WTC11 (cell line): ENCODE results near the gene DESI2. TPM values are rescaled to one million over a fixed set of nuclear protein-coding genes. Genes with fewer than 3 reads are reported as not detected.

Experiments
- ATAC-seq: fragments of 200-7000 bp; cut with Tn5 transposase; 2 replicates; pipeline ENCODE4 v1.10.0; 2021; ENCODE audit warnings: mild to moderate bottlenecking, moderate library complexity
- CTCF ChIA-PET: fragments of 300-600 bp; sonication (Branson Sonifier 250); formaldehyde crosslinking; loops from one replicate; lab custom pipeline; 2021; ENCODE audit warnings: antibody characterized with exemption; lab: Charles Lee
- POLR2A ChIA-PET: fragments of 350-600 bp; sonication (Branson Sonifier 250); formaldehyde crosslinking; loops from one replicate; lab custom pipeline; 2021; ENCODE audit warnings: antibody characterized with exemption; lab: Charles Lee
- DNase-seq: peaks from one replicate; pipeline ENCODE4 v3.0.0; 2021; ENCODE audit warnings: low spot score
- H3K27ac Mint-ChIP-seq: 2 replicates; pipeline ENCODE4 v1.8.0; 2021; ENCODE audit warnings: mixed read lengths
- H3K27me3 Mint-ChIP-seq: 2 replicates; pipeline ENCODE4 v1.8.0; 2021; ENCODE audit warnings: low read depth, mild to moderate bottlenecking, moderate library complexity, mixed read lengths
- H3K36me3 Mint-ChIP-seq: 2 replicates; pipeline ENCODE4 v1.8.0; 2021; ENCODE audit warnings: mixed read lengths
- H3K4me1 Mint-ChIP-seq: 2 replicates; pipeline ENCODE4 v1.8.0; 2022; ENCODE audit warnings: mixed read lengths
- H3K4me3 Mint-ChIP-seq: 2 replicates; pipeline ENCODE4 v1.8.0; 2021; ENCODE audit warnings: mild to moderate bottlenecking, moderate library complexity, mixed read lengths
- H3K9me3 Mint-ChIP-seq: 2 replicates; pipeline ENCODE4 v1.8.0; 2021; ENCODE audit warnings: mixed read lengths
- AR ChIP-seq: fragments of 250-450 bp; sonication (Bioruptor Pico); IDR thresholded peaks from 2 replicates; pipeline ENCODE4 v1.9.0; 2021; ENCODE audit warnings: mild to moderate bottlenecking
- CREB1 ChIP-seq: sonication (generic); formaldehyde crosslinking; IDR thresholded peaks from 2 replicates; pipeline ENCODE4 v1.8.0; 2023; ENCODE audit warnings: mild to moderate bottlenecking, missing genetic modification reagents
- E2F5 ChIP-seq: sonication (generic); formaldehyde crosslinking; IDR thresholded peaks from 2 replicates; pipeline ENCODE4 v1.8.1; 2022; ENCODE audit warnings: mild to moderate bottlenecking, moderate library complexity, missing genetic modification reagents
- ESRRA ChIP-seq: sonication (generic); formaldehyde crosslinking; IDR thresholded peaks from 2 replicates; pipeline ENCODE4 v1.8.1; 2022; ENCODE audit warnings: mild to moderate bottlenecking, missing genetic modification reagents, borderline replicate concordance
- HMGA2 ChIP-seq: fragments of 250-450 bp; sonication (Bioruptor Pico); IDR thresholded peaks from 2 replicates; pipeline ENCODE4 v1.4.0; 2021; ENCODE audit warnings: mild to moderate bottlenecking, moderate library complexity
- MXD4 ChIP-seq: fragments of 250-450 bp; sonication (Bioruptor Pico); IDR thresholded peaks from 2 replicates; pipeline ENCODE4 v1.8.0; 2021; ENCODE audit warnings: mild to moderate bottlenecking, moderate library complexity, borderline replicate concordance
- OVOL2 ChIP-seq: fragments of 250-450 bp; sonication (Bioruptor Pico); IDR thresholded peaks from 2 replicates; pipeline ENCODE4 v1.9.0; 2021; ENCODE audit warnings: mild to moderate bottlenecking, borderline replicate concordance
- PRDM15 ChIP-seq: sonication (generic); formaldehyde crosslinking; IDR thresholded peaks from 2 replicates; pipeline ENCODE4 v1.8.0; 2022; ENCODE audit warnings: missing genetic modification reagents
- PRRX2 ChIP-seq: fragments of 250-450 bp; sonication (Bioruptor Pico); IDR thresholded peaks from 2 replicates; pipeline ENCODE4 v1.8.0; 2021; ENCODE audit warnings: mild to moderate bottlenecking
- RELA ChIP-seq: sonication (generic); formaldehyde crosslinking; IDR thresholded peaks from 2 replicates; pipeline ENCODE4 v1.8.1; 2022; ENCODE audit warnings: missing genetic modification reagents, mild to moderate bottlenecking, borderline replicate concordance
- SMAD3 ChIP-seq: sonication (generic); formaldehyde crosslinking; IDR thresholded peaks from 2 replicates; pipeline ENCODE4 v1.8.0; 2022; ENCODE audit warnings: missing genetic modification reagents, mild to moderate bottlenecking, borderline replicate concordance
- SMAD4 ChIP-seq: sonication (generic); formaldehyde crosslinking; IDR thresholded peaks from 2 replicates; pipeline ENCODE4 v1.8.0; 2022; ENCODE audit warnings: mild to moderate bottlenecking, missing genetic modification reagents
- SOX15 ChIP-seq: fragments of 250-450 bp; sonication (Bioruptor Pico); IDR thresholded peaks from 2 replicates; pipeline ENCODE4 v1.9.0; 2021; ENCODE audit warnings: mild to moderate bottlenecking
- TCF7 ChIP-seq: sonication (generic); formaldehyde crosslinking; IDR thresholded peaks from 2 replicates; pipeline ENCODE4 v1.8.0; 2022; ENCODE audit warnings: mild to moderate bottlenecking, low read depth, missing genetic modification reagents, moderate library complexity
- TP53 ChIP-seq: sonication (generic); formaldehyde crosslinking; IDR thresholded peaks from 2 replicates; pipeline ENCODE4 v1.8.1; 2023; ENCODE audit warnings: mild to moderate bottlenecking, missing genetic modification reagents
- ZBTB21 ChIP-seq: sonication (generic); formaldehyde crosslinking; IDR thresholded peaks from 2 replicates; pipeline ENCODE4 v1.8.1; 2023; ENCODE audit warnings: mild to moderate bottlenecking, missing genetic modification reagents, borderline replicate concordance
- ZNF138 ChIP-seq: sonication (generic); formaldehyde crosslinking; conservative IDR thresholded peaks from 2 replicates; pipeline ENCODE4 v1.8.1; 2022; ENCODE audit warnings: mild to moderate bottlenecking, moderate library complexity, missing genetic modification reagents
- ZNF416 ChIP-seq: fragments of 250-450 bp; sonication (Bioruptor Pico); IDR thresholded peaks from 2 replicates; pipeline ENCODE4 v1.9.0; 2021; ENCODE audit warnings: mild to moderate bottlenecking, inconsistent platforms
- ZNF423 ChIP-seq: fragments of 250-450 bp; sonication (Bioruptor Pico); IDR thresholded peaks from 2 replicates; pipeline ENCODE4 v2.1.2; 2022; ENCODE audit warnings: mild to moderate bottlenecking, moderate library complexity
- ZNF425 ChIP-seq: fragments of 250-450 bp; sonication (Bioruptor Pico); conservative IDR thresholded peaks from 2 replicates; pipeline ENCODE4 v1.9.0; 2021; ENCODE audit warnings: mild to moderate bottlenecking
- ZNF512 ChIP-seq: sonication (generic); formaldehyde crosslinking; IDR thresholded peaks from 2 replicates; pipeline ENCODE4 v1.8.1; 2022; ENCODE audit warnings: missing genetic modification reagents, borderline replicate concordance
- total RNA-seq: library from RNA; stranded (reverse); gene quantifications from 3 replicates; pipeline ENCODE4 v1.2.3, GENCODE V29; 2021
- TF ChIP-seq, protein P1 (sequence below): sonication (generic); formaldehyde crosslinking; IDR thresholded peaks from 2 replicates; pipeline ENCODE4 v1.8.0; 2022; ENCODE audit warnings: mild to moderate bottlenecking, missing genetic modification reagents
- TF ChIP-seq, protein P2 (sequence below): sonication (generic); formaldehyde crosslinking; IDR thresholded peaks from 2 replicates; pipeline ENCODE4 v1.8.0; 2022; ENCODE audit warnings: mild to moderate bottlenecking, missing genetic modification reagents

DESI2 gene
- total RNA-seq, 1 experiment from 2014 or later, result 108 TPM

- TF ChIP-seq HMGA2 (CRISPR knock-in tag) (no peak), RELA (CRISPR knock-in tag) (no peak), CREB1 (no peak), ZNF512 (CRISPR knock-in tag) (no peak), ZNF138 (CRISPR knock-in tag) (no peak), SMAD4 (CRISPR knock-in tag) (no peak), SMAD3 (no peak), PRDM15 (CRISPR knock-in tag) (no peak)
- TF ChIP-seq, protein P1, sequence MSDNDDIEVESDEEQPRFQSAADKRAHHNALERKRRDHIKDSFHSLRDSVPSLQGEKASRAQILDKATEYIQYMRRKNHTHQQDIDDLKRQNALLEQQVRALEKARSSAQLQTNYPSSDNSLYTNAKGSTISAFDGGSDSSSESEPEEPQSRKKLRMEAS (CRISPR knock-in tag), result no peak
These were observed 98.5 kb downstream of the DESI2 start (continued) for GRCh38 chr1:244751271-244751895.

DNA sequence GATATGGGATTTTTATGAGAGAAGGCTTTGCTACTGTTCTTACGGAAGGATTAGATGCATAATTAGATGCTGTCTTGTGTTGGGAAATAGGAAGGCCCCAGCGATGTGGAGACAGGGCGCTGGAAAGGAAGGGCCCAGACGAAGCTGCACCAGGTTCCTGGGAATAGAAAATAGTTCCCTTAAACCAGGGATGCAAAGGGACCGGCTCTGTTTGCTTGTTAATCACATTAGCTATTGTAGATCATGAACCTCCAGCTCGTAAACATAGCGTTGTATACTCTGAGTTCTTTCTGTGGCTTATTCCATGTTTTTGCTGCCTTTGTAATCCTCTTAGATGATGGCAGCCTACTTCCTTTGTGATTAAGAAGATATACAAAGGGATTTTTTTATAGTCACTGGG is 102.7 kb downstream of the DESI2 start:
- ChIA-PET CTCF (no interaction called here), POLR2A (no interaction called here)
- Mint-ChIP-seq H3K4me1 (peaks cover 22% of the 10 kb centered on the region), H3K27ac (no peak overlapping the region), H3K4me3 (no peak overlapping the region), H3K36me3 (no peaks in the 10 kb centered on the region), H3K27me3 (no peaks in the 10 kb centered on the region), H3K9me3 (no peaks in the 10 kb centered on the region)
- ATAC-seq (no peak), DNase-seq (no peak)
- TF ChIP-seq ZNF512 (CRISPR knock-in tag) (no peak), ZBTB21 (no peak), ZNF416 (CRISPR knock-in tag) (no peak), TP53 (CRISPR knock-in tag) (no peak), E2F5 (CRISPR knock-in tag) (no peak), SOX15 (CRISPR knock-in tag) (no peak), TCF7 (CRISPR knock-in tag) (no peak), ZNF423 (no peak), PRRX2 (no peak), SMAD4 (CRISPR knock-in tag) (no peak), MXD4 (no peak), ZNF425 (CRISPR knock-in tag) (no peak), ZNF138 (CRISPR knock-in tag) (no peak), ESRRA (CRISPR knock-in tag) (no peak), AR (CRISPR knock-in tag) (no peak), OVOL2 (CRISPR knock-in tag) (no peak)
- TF ChIP-seq, protein P2, sequence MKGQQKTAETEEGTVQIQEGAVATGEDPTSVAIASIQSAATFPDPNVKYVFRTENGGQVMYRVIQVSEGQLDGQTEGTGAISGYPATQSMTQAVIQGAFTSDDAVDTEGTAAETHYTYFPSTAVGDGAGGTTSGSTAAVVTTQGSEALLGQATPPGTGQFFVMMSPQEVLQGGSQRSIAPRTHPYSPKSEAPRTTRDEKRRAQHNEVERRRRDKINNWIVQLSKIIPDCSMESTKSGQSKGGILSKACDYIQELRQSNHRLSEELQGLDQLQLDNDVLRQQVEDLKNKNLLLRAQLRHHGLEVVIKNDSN (CRISPR knock-in tag), result no peak
